Lung (tissue), 12 donors: Measurements from ENCODE around the gene FHOD3. TPM values are rescaled to one million over a fixed set of nuclear protein-coding genes. Genes with fewer than 3 reads are reported as not detected.

Experiments
- ATAC-seq: fragments of 200-7000 bp; cut with Tn5 transposase; one replicate; pipeline ENCODE4 v1.9.1; 2020; ENCODE audit warnings: moderate number of reproducible peaks; ENCODE audit not compliant: insufficient read depth, low FRiP score
- DNase-seq, 3 donors: peaks; one replicate each; pipeline ENCODE4 v3.0.0-alpha.2; 2013 to 2017
- H3K27ac ChIP-seq, 2 donors: one replicate each; pipeline ENCODE4 v1.5.1; 2013; ENCODE audit warnings: mild to moderate bottlenecking in 2 of 2, moderate library complexity in 2 of 2, control low read depth in 1 of 2, inconsistent platforms in 1 of 2, low read depth in 1 of 2, low read length in 1 of 2
- H3K27me3 ChIP-seq, 3 donors: one replicate each; pipeline ENCODE4 v1.5.1; 2013; ENCODE audit warnings: low read length in 2 of 3; ENCODE audit not compliant: control insufficient read depth in 3 of 3, insufficient read depth in 3 of 3
- H3K36me3 ChIP-seq, 4 donors: one replicate each; pipeline ENCODE4 v1.5.1; 2013; ENCODE audit warnings: low read length in 4 of 4, mild to moderate bottlenecking in 1 of 4, moderate library complexity in 1 of 4; ENCODE audit not compliant: control insufficient read depth in 4 of 4, insufficient read depth in 4 of 4
- H3K4me1 ChIP-seq, 5 donors: one replicate each; pipeline ENCODE4 v1.5.1; 2013; ENCODE audit warnings: low read length in 5 of 5, mild to moderate bottlenecking in 2 of 5, moderate library complexity in 1 of 5; ENCODE audit not compliant: control insufficient read depth in 5 of 5, insufficient read depth in 5 of 5
- H3K4me3 ChIP-seq: one replicate; pipeline ENCODE4 v1.5.1; 2013; ENCODE audit warnings: mild to moderate bottlenecking, control low read depth, moderate library complexity
- H3K9ac ChIP-seq, 2 donors: one replicate each; pipeline ENCODE4 v1.5.1; 2013; ENCODE audit warnings: low read length in 2 of 2, control low read depth in 1 of 2; ENCODE audit not compliant: insufficient read depth in 1 of 2
- H3K9me3 ChIP-seq, 4 donors: one replicate each; pipeline ENCODE4 v1.5.1; 2013; ENCODE audit warnings: low read length in 3 of 4, mild to moderate bottlenecking in 1 of 4, moderate library complexity in 1 of 4; ENCODE audit not compliant: control insufficient read depth in 4 of 4, insufficient read depth in 3 of 4
- CTCF ChIP-seq: IDR thresholded peaks from 2 replicates; pipeline ENCODE4 v1.5.1; 2012; ENCODE audit warnings: mild to moderate bottlenecking; ENCODE audit errors: control extremely low read depth, extremely low read depth
- WGBS, 2 donors: extraction: QIAGEN DNeasy Blood & Tissue Kit; methylation state at CpG; one replicate each; pipeline ENCODE4 v1.1.7; 2013; 5-methylcytosine and 5-hydroxymethylcytosine counted together
- polyA plus RNA-seq, 2 donors: library from polyadenylated mRNA; stranded (reverse); fragments of 200-250 nt; gene quantifications; one replicate each; pipeline ENCODE4 v1.2.1, GENCODE V29; 2013
- total RNA-seq, 2 donors: library from RNA; depleted of rRNA in 1 of 2; stranded (reverse); fragments of >200 nt in 1 of 2; gene quantifications; one replicate each; pipeline ENCODE4 v1.2.1, GENCODE V29; 2014 to 2021
- donor health status: control.
- donor health status: control.
- donor health status: Bipolar disorder and iron deficiency.
- donor health status: healthy.
- donor health status: DM: yes; HTN: yes; CAD: no.

The FHOD3 gene
- total and polyA plus RNA-seq, 4 donors = 1.0 to 7.4 (median 2.9) TPM

DNA sequence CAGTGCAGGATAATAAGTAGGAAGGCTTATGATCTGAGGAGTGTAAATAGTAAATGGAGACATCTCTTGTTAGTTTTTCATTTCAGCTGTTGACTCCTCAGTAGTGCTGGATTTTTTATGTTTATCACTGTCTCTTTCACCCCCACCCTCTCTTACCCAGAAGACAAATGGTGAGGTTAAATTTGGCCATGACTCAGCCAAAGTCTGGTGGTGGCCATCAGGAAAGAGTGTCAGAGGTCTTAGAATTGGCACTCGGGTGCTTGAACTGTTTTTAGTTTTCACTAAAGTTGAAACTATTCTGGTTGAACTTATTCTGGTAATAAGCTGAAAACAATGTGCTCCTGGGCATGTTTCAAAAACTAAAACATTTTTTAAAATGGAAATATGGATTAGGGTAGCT, 123.3 kb downstream of the FHOD3 start:
- Histone ChIP-seq H3K9me3 (no peaks in the 10 kb centered on the region), H3K9ac (no peak overlapping the region), H3K36me3 (no peaks in the 10 kb centered on the region), H3K4me1 (peaks cover 0 to 13% (median 9%) of the 10 kb centered on the region in 5 donors), H3K27ac (peak overlapping the region in 1 of 2 donors; percentile 83), H3K4me3 (no peak overlapping the region), H3K27me3 (peaks cover 0 to 2% (median 0%) of the 10 kb centered on the region in 3 donors)
- no peak for ATAC-seq
- TF ChIP-seq CTCF = no peak
- no peak for DNase-seq
- WGBS, 2 donors = 23 to 34% methylated on average over 1 of the region's 1 CpG

- H3K9me3 ChIP-seq = no peaks in the 10 kb centered on the region
- H3K4me3 ChIP-seq = no peak overlapping the region
- no peak for TF ChIP-seq CTCF
- peaks cover 0 to 19% (median 0%) of the 10 kb centered on the region in 5 donors for H3K4me1 ChIP-seq
- whole genome bisulfite sequencing, 2 donors = 73 to 82% methylated on average over 4 of the region's 4 CpGs
- no peak overlapping the region for H3K27ac ChIP-seq
- DNase-seq (no peak), ATAC-seq (no peak)
- H3K36me3 ChIP-seq = no peaks in the 10 kb centered on the region
- H3K27me3 ChIP-seq = peaks cover 0 to 2% (median 0%) of the 10 kb centered on the region in 3 donors
- H3K9ac ChIP-seq = no peak overlapping the region
These were observed 127.2 kb downstream of the FHOD3 start for GRCh38 chr18:36424741-36425142.

GRCh38 chr18:36427369-36427768, 129.9 kb downstream of the FHOD3 start:
- Histone ChIP-seq H3K36me3 (no peaks in the 10 kb centered on the region), H3K4me3 (no peak overlapping the region), H3K9ac (no peak overlapping the region), H3K27me3 (peaks cover 0 to 2% (median 0%) of the 10 kb centered on the region in 3 donors), H3K27ac (no peak overlapping the region), H3K9me3 (no peaks in the 10 kb centered on the region), H3K4me1 (peaks cover 0 to 14% (median 0%) of the 10 kb centered on the region in 5 donors)
- no peak for TF ChIP-seq CTCF
- 87% methylated on average over 3 of the region's 3 CpGs for WGBS, 2 donors
- DNase-seq = no peak
- no peak for ATAC-seq

- Histone ChIP-seq H3K9me3 (no peaks in the 10 kb centered on the region), H3K9ac (no peak overlapping the region), H3K36me3 (no peaks in the 10 kb centered on the region), H3K4me3 (no peak overlapping the region), H3K27ac (no peak overlapping the region), H3K4me1 (peaks cover 0 to 14% (median 0%) of the 10 kb centered on the region in 5 donors), H3K27me3 (peaks cover 0 to 2% (median 0%) of the 10 kb centered on the region in 3 donors)
- TF ChIP-seq CTCF = no peak
- DNase-seq (no peak), ATAC-seq (no peak)
- WGBS, 2 donors = 81 to 90% methylated on average over 2 of the region's 2 CpGs
These were observed 130.3 kb downstream of the FHOD3 start for GRCh38 chr18:36427831-36428230.
